ENCODE measurements around the gene NUDT13. TPM values are rescaled to one million over a fixed set of nuclear protein-coding genes. Genes with fewer than 3 reads are reported as not detected.

Gene NUDT13
- total RNA-seq, 5 donors from 2014 or later (not counting 1 experiment from before 2014, with no cell fraction given): 0.49 to 3.3 (median 2.2) TPM

DNA sequence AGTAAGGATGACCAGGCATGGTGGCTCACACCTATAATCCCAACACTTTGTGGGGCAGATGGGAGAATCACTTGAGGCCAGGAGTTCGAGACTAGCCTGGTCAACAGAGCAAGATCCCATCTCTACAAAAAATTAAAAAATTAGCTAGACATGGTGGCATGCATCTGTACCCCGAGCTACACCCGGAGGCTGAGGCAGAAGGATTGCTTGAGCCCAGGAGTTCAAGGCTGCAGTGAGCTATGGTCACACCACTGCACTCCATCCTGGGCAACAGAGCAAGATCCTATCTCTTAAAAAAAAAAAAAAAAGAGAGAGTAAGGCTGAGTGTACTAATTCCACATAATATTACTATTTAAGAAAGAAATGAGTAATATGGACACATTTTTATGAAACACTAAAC lies 17.4 kb upstream of the NUDT13 start:
- Mint-ChIP-seq H3K27ac (no peak overlapping the region), H3K4me1 (peaks cover 30 to 43% (median 33%) of the 10 kb centered on the region in 3 donors), H3K4me3 (no peak overlapping the region), H3K27me3 (no peaks in the 10 kb centered on the region), H3K36me3 (peaks cover 6% of the 10 kb centered on the region), H3K9me3 (no peaks in the 10 kb centered on the region)
- H3K4me1 ChIP-seq (ENCODE audit: control insufficient read depth in 1 of 2, extremely low read depth in 1 of 2, insufficient read depth in 2 of 2, low read length in 2 of 2): peaks cover 2 to 24% of the 10 kb centered on the region in 2 experiments
- DNase-seq: no peak
- ChIA-PET POLR2A (interaction anchor here (0.7 to 1.3 kb wide), 2 partner anchors 9 to 86 kb away, joined by 5 to 11 read pairs; no protein-coding TSS in a partner anchor), CTCF (no interaction called here)
- no CpG with 5 or more reads among the region's 3 CpGs for WGBS (ENCODE audit: insufficient coverage)
- H3K4me3 ChIP-seq (ENCODE audit: control insufficient read depth in 1 of 2, extremely low read depth in 1 of 2, low read length in 1 of 2): no peak overlapping the region
- ATAC-seq (replicated peaks in 1 of 4): no peak
- no peaks in the 10 kb centered on the region for H3K9me3 ChIP-seq
- H3K36me3 ChIP-seq (ENCODE audit: control insufficient read depth in 2 of 2, extremely low read depth in 1 of 2, insufficient read depth in 1 of 2, low read length in 1 of 2): peaks cover 0 to 5% of the 10 kb centered on the region in 2 donors
- no peaks in the 10 kb centered on the region for H3K27me3 ChIP-seq (replicated peaks in 1 of 2; ENCODE audit: control insufficient read depth in 2 of 2, extremely low read depth in 1 of 2, insufficient read depth in 2 of 2, low read length in 1 of 2)
- H3K27ac ChIP-seq (ENCODE audit: low read length): no peak overlapping the region

DNA sequence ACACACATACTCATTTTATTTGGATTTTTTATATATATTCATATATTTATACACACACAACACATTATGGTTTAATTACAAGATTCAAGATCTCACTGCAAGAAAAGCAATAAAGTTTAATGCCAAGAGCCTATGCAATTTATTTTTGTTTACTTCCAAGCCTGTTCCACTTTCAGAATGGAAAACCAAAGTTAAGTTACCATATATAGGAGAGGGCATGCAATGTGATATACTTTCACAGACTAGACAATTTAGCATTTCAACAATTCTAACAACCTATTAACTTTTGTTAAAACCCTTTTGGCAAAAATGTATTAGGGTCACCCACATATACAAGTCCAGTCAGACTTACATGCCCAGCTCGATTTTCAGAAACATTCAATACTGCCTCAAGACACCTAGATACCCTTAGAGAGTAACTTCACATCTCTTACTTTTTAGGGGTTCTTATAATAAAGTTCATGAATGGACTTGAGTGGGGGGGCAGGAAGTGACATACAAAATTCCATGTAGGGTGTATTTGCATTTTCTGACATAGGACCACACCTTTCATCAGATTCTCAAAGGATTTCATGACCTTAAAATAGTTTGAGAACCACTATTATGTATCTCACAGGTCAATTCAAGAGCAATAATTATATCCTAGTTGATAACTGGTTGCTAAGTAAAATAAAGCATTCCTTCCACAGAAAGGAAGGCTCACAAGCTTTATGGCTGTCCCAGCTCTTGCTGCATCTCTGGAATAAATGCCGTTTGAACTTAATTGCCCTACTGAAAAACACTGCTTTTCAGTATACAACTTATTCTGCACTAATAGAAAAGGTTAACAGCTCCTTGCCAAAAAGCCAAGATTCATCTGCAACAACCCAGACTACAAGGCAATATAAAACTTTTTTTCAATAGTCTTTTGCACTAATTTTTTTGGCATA lies 16.1 kb upstream of the NUDT13 start:
- H3K36me3 Mint-ChIP-seq: peaks cover 6% of the 10 kb centered on the region
- no peak overlapping the region for H3K27ac Mint-ChIP-seq
- ChIA-PET CTCF (interaction anchor here (0.5 to 4.1 kb wide), 7 partner anchors 10 to 749 kb away, joined by 4 to 48 read pairs (median 12); partner anchors contain the start of gene NUDT13 (in 1 of the 2)), POLR2A (interaction anchor here (0.6 to 1.9 kb wide), 10 partner anchors 10 to 834 kb away, joined by 3 to 29 read pairs (median 5); partner anchors contain the start of genes ECD (in 1 of the 2), FAM149B1 (in 1 of the 2), MCU (in 1 of the 2) and NUDT13 (in 1 of the 2))
- H3K9me3 Mint-ChIP-seq: no peaks in the 10 kb centered on the region
- H3K36me3 ChIP-seq (ENCODE audit: control insufficient read depth in 2 of 2, extremely low read depth in 1 of 2, insufficient read depth in 1 of 2, low read length in 1 of 2): peaks cover 0 to 5% of the 10 kb centered on the region in 2 donors
- DNase-seq: no peak
- H3K4me1 Mint-ChIP-seq: peaks cover 27 to 43% (median 33%) of the 10 kb centered on the region in 3 donors
- no peak overlapping the region for H3K4me3 ChIP-seq (ENCODE audit: control insufficient read depth in 1 of 2, extremely low read depth in 1 of 2, low read length in 1 of 2)
- H3K27ac ChIP-seq (ENCODE audit: low read length): no peak overlapping the region
- no peak for ATAC-seq (replicated peaks in 1 of 4)
- H3K4me3 Mint-ChIP-seq: peak overlapping the region; percentile 90 to 95 (median 95)
- H3K27me3 ChIP-seq (replicated peaks in 1 of 2; ENCODE audit: control insufficient read depth in 2 of 2, extremely low read depth in 1 of 2, insufficient read depth in 2 of 2, low read length in 1 of 2): no peaks in the 10 kb centered on the region
- peaks cover 2 to 24% of the 10 kb centered on the region in 2 experiments for H3K4me1 ChIP-seq (ENCODE audit: control insufficient read depth in 1 of 2, extremely low read depth in 1 of 2, insufficient read depth in 2 of 2, low read length in 2 of 2)
- H3K9me3 ChIP-seq: no peaks in the 10 kb centered on the region
- H3K27me3 Mint-ChIP-seq: no peaks in the 10 kb centered on the region
- 89% methylated on average over 1 of the region's 2 CpGs for WGBS (ENCODE audit: insufficient coverage)

DNA sequence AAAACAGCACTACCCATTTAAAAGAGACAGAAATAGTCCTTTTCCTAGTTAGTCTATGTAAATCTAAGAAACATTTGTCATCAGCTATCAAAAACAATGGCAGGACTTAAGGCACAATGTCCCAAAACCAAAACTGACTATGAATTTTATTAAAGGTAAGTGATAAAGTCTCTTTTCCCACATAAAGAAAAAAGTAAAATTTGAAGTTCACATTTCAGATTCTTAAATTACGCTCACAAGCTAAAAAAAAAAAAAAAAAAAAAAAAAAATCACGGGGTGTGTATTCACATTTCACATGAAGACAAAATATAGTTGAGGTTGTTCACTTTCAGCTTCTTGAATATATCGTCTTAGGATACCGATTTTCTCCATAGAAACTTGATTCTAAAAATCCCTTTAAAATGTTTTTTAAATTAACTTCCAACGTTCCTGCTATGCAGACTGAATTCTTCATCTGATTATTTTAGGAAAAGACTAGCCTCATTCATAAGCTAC lies 15.2 kb upstream of the NUDT13 start:
- peaks cover 27 to 43% (median 33%) of the 10 kb centered on the region in 3 donors for H3K4me1 Mint-ChIP-seq
- H3K4me3 Mint-ChIP-seq: peak overlapping the region; percentile 90 to 95 (median 95)
- H3K9me3 ChIP-seq: no peaks in the 10 kb centered on the region

DNA sequence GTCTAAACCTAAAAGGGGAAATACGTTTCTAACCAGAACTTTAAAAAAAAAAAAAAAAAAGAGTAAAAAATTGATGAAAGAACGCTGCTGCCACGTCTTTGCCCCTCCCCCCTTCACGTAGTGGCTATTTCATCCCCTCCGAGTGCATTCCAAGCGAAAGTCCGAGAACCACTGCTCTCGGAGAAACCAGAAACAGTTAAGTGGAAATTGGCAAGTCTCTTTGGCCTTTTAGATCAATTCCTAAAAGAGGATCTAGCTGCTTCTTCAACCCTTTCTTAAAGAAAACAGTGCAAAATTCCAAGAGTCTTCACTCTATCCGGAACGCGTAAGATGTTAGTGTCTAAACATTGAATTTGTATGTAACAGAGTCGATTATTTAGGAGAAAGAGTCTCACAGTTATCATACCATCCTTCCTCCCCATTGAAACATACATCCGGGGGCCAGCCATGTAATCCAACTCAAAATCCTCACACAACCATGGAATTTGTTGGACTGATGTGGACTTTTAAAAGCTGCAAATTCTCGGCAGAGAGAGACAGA lies 14.7 kb upstream of the NUDT13 start:
- peaks cover 6% of the 10 kb centered on the region for H3K36me3 Mint-ChIP-seq
- H3K4me3 Mint-ChIP-seq: peak overlapping the region; percentile 90 to 95 (median 95)
- peak overlapping the region; percentile 97 for H3K27ac ChIP-seq (ENCODE audit: low read length)
- no peaks in the 10 kb centered on the region for H3K36me3 ChIP-seq (ENCODE audit: control insufficient read depth in 2 of 2, extremely low read depth in 1 of 2, insufficient read depth in 1 of 2, low read length in 1 of 2)
- H3K4me1 Mint-ChIP-seq: peaks cover 27 to 43% (median 33%) of the 10 kb centered on the region in 3 donors
- 0% methylated on average over 1 of the region's 14 CpGs for WGBS (ENCODE audit: insufficient coverage)
- peak overlapping the region; percentile 88 to 93 for H3K27ac Mint-ChIP-seq
- ATAC-seq (replicated peaks in 1 of 4) (no peak), DNase-seq (peak in 20 of 35 experiments; percentile 7 to 69 (median 12))
- H3K27me3 ChIP-seq (replicated peaks in 1 of 2; ENCODE audit: control insufficient read depth in 2 of 2, extremely low read depth in 1 of 2, insufficient read depth in 2 of 2, low read length in 1 of 2): no peaks in the 10 kb centered on the region
- ChIA-PET POLR2A (interaction anchor here (0.5 to 3.0 kb wide), 27 partner anchors 15 to 1509 kb away, joined by 3 to 29 read pairs (median 5); partner anchors contain the start of genes DNAJC9 (in 1 of the 2), ECD (in 1 of the 2), FAM149B1 (in 1 of the 2) and MCU (in 1 of the 2)), CTCF (interaction anchor here (0.6 to 4.1 kb wide), 22 partner anchors 8 to 1777 kb away, joined by 3 to 48 read pairs (median 4); partner anchors contain the start of genes NUDT13 (in 2 of the 2), CFAP70 (in 1 of the 2), ECD (in 1 of the 2) and FAM149B1 (in 1 of the 2))
- no peaks in the 10 kb centered on the region for H3K27me3 Mint-ChIP-seq
- H3K9me3 ChIP-seq: no peaks in the 10 kb centered on the region
- H3K4me3 ChIP-seq (ENCODE audit: control insufficient read depth in 1 of 2, extremely low read depth in 1 of 2, low read length in 1 of 2): peak overlapping the region; percentile 86 to 96
- no peaks in the 10 kb centered on the region for H3K9me3 Mint-ChIP-seq
- H3K4me1 ChIP-seq (ENCODE audit: control insufficient read depth in 1 of 2, extremely low read depth in 1 of 2, insufficient read depth in 2 of 2, low read length in 2 of 2): peaks cover 2 to 24% of the 10 kb centered on the region in 2 experiments

More for the DNA sequence above, 15.2 kb upstream of the NUDT13 start:
- Mint-ChIP-seq H3K27ac (peak overlapping the region; percentile 88 to 93), H3K9me3 (no peaks in the 10 kb centered on the region), H3K36me3 (peaks cover 6% of the 10 kb centered on the region), H3K27me3 (no peaks in the 10 kb centered on the region)
- ChIA-PET POLR2A (interaction anchor here (0.5 to 3.0 kb wide), 23 partner anchors 15 to 1508 kb away, joined by 3 to 29 read pairs (median 5); partner anchors contain the start of genes DNAJC9 (in 1 of the 2), ECD (in 1 of the 2), FAM149B1 (in 1 of the 2) and MCU (in 1 of the 2)), CTCF (interaction anchor here (0.5 to 4.1 kb wide), 16 partner anchors 11 to 750 kb away, joined by 3 to 48 read pairs (median 4); partner anchors contain the start of genes NUDT13 (in 2 of the 2) and CFAP70 (in 1 of the 2))
- Histone ChIP-seq H3K4me3 (ENCODE audit: control insufficient read depth in 1 of 2, extremely low read depth in 1 of 2, low read length in 1 of 2) (peak overlapping the region; percentile 86 to 96), H3K27me3 (replicated peaks in 1 of 2; ENCODE audit: control insufficient read depth in 2 of 2, extremely low read depth in 1 of 2, insufficient read depth in 2 of 2, low read length in 1 of 2) (no peaks in the 10 kb centered on the region), H3K4me1 (ENCODE audit: control insufficient read depth in 1 of 2, extremely low read depth in 1 of 2, insufficient read depth in 2 of 2, low read length in 2 of 2) (peaks cover 2 to 24% of the 10 kb centered on the region in 2 experiments), H3K36me3 (ENCODE audit: control insufficient read depth in 2 of 2, extremely low read depth in 1 of 2, insufficient read depth in 1 of 2, low read length in 1 of 2) (peaks cover 0 to under 1% of the 10 kb centered on the region in 2 donors), H3K27ac (ENCODE audit: low read length) (peak overlapping the region; percentile 97)
- ATAC-seq (replicated peaks in 1 of 4) (no peak), DNase-seq (no peak)
- no CpG with 5 or more reads among the region's 5 CpGs for WGBS (ENCODE audit: insufficient coverage)

DNA sequence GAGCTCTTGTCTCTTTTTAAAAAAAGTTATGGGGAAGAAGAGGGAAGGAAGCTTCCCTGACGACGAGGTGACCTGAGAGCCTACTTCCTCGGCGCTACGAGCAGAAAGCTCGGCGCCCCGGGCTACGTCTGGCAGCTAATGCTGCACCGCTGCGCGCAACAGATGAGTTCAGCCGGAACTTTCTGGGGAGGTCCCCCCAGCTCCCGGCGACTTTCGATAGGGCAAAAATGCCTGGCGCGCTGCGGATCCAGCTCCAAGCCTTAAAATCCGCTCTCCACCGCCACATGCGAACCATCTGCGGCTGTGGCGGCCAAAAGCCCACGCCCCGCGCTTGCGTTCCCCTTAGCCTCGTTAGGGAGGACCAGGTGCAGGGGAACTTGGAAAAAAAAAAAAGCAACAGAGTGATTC lies 14.2 kb upstream of the NUDT13 start:
- Mint-ChIP-seq H3K4me3 (peak overlapping the region; percentile 90 to 95 (median 95)), H3K4me1 (peaks cover 27 to 43% (median 33%) of the 10 kb centered on the region in 3 donors), H3K27ac (peak overlapping the region; percentile 88 to 93), H3K27me3 (no peaks in the 10 kb centered on the region), H3K36me3 (peaks cover 6% of the 10 kb centered on the region), H3K9me3 (no peaks in the 10 kb centered on the region)
- Histone ChIP-seq H3K9me3 (no peaks in the 10 kb centered on the region), H3K4me1 (ENCODE audit: control insufficient read depth in 1 of 2, extremely low read depth in 1 of 2, insufficient read depth in 2 of 2, low read length in 2 of 2) (peaks cover 2 to 24% of the 10 kb centered on the region in 2 experiments), H3K27ac (ENCODE audit: low read length) (peak overlapping the region; percentile 97), H3K4me3 (ENCODE audit: control insufficient read depth in 1 of 2, extremely low read depth in 1 of 2, low read length in 1 of 2) (peak overlapping the region; percentile 86 to 96), H3K36me3 (ENCODE audit: control insufficient read depth in 2 of 2, extremely low read depth in 1 of 2, insufficient read depth in 1 of 2, low read length in 1 of 2) (no peaks in the 10 kb centered on the region), H3K27me3 (replicated peaks in 1 of 2; ENCODE audit: control insufficient read depth in 2 of 2, extremely low read depth in 1 of 2, insufficient read depth in 2 of 2, low read length in 1 of 2) (no peaks in the 10 kb centered on the region)
- ChIA-PET CTCF (interaction anchor here (0.6 to 4.1 kb wide), 19 partner anchors 8 to 1777 kb away, joined by 3 to 48 read pairs (median 5); partner anchors contain the start of genes NUDT13 (in 2 of the 2), CFAP70 (in 1 of the 2), ECD (in 1 of the 2) and FAM149B1 (in 1 of the 2)), POLR2A (interaction anchor here (0.5 to 3.0 kb wide), 17 partner anchors 9 to 881 kb away, joined by 3 to 29 read pairs (median 5); partner anchors contain the start of genes DNAJC9 (in 1 of the 2), ECD (in 1 of the 2), FAM149B1 (in 1 of the 2) and MRPS16 (in 1 of the 2))
- peak; percentile 47 to 57 (median 52) for ATAC-seq (replicated peaks in 1 of 4)
- WGBS (ENCODE audit: insufficient coverage): under 1% methylated on average over 29 of the region's 29 CpGs
- DNase-seq: peak; percentile 32 to 85 (median 62)

Data from T-cell (primary cell).